ENCODE results near the gene TUNAR. TPM values are rescaled to one million over a fixed set of nuclear protein-coding genes. Genes with fewer than 3 reads are reported as not detected.

The TUNAR gene
- total and polyA plus RNA-seq, 9 of the 15 experiments (the other 6 are each of a cell fraction or from before 2014, with no cell fraction given): not detected

- intact Hi-C loops (cut with micrococcal nuclease): no loop called here
- Histone ChIP-seq H3K9me3 (replicated peaks; ENCODE audit: control insufficient read depth, insufficient read depth, low read depth, low read length) (no peaks in the 10 kb centered on the region), H3K4me3 (no peak overlapping the region), H3K27ac (ENCODE audit: extremely low read depth, low read depth, low read length) (no peak overlapping the region), H2AFZ (ENCODE audit: low read depth, low read length) (no peak overlapping the region), H3K9ac (ENCODE audit: insufficient read depth in 1 of 2, low read depth in 2 of 2, low read length in 2 of 2) (no peak overlapping the region), H3K9me1 (ENCODE audit: control insufficient read depth, insufficient read depth, low read length) (no peaks in the 10 kb centered on the region), H3K4me1 (replicated peaks in 1 of 2; ENCODE audit: control insufficient read depth in 2 of 2, insufficient read depth in 2 of 2, low read length in 2 of 2) (no peaks in the 10 kb centered on the region), H3K36me3 (ENCODE audit: control insufficient read depth, insufficient read depth, low read length) (no peaks in the 10 kb centered on the region), H3K27me3 (ENCODE audit: control insufficient read depth in 2 of 2, insufficient read depth in 2 of 2, low read length in 2 of 2) (peaks cover 0 to 5% of the 10 kb centered on the region in 2 experiments; a peak in 1 of 5 replicates), H4K20me1 (replicated peaks; ENCODE audit: control insufficient read depth, insufficient read depth, low read length) (no peaks in the 10 kb centered on the region), H3K79me2 (ENCODE audit: control insufficient read depth, insufficient read depth, low read length) (no peaks in the 10 kb centered on the region), H3K4me2 (ENCODE audit: insufficient read depth, low read length) (no peak overlapping the region)
- no peak for DNase-seq (ENCODE audit: extremely low read depth in 1 of 4, low spot score in 3 of 4)
- no peak for FAIRE-seq
- CTCF ChIA-PET (ENCODE audit: low intra/inter-chr PET ratio): no interaction called here
- TF ChIP-seq FOXK2 (conservative IDR thresholded peaks at IDR 0.05 in 1 of 2, IDR thresholded peaks at IDR 0.05 in 1 of 2; ENCODE audit: low read depth in 2 of 2): no peak
- TF ChIP-seq FOXA3 (CRISPR knock-in tag; conservative IDR thresholded peaks at IDR 0.05 in 1 of 2, IDR thresholded peaks at IDR 0.05 in 1 of 2): peak in 1 of 2 experiments; percentile 79; a peak in 2 of 4 replicates
- no peak for TF ChIP-seq ZNF609 (CRISPR knock-in tag; IDR thresholded peaks at IDR 0.05; ENCODE audit: borderline replicate concordance)
- POLR2A ChIA-PET: no interaction called here
- in situ Hi-C loops (cut with MboI): no loop called here
- WGBS (ENCODE audit: insufficient coverage, low coverage, missing lambda C conversion rate): 0% methylated on average over 6 of the region's 6 CpGs
- no peak for ATAC-seq
- no TSS peak for BruUV-seq (replicated peaks)
These were observed 41.8 kb downstream of the TUNAR start for GRCh38 chr14:95918466-95918865.
